Muscle layer of colon (tissue), 2 donors: ENCODE measurements around the gene C2orf80.
"Not testable (repeated sequence)": the region's sequence is repeated elsewhere in the genome, so short reads cannot be mapped to it uniquely, and the experiment has no call there.

Experiments used
- H3K27ac ChIP-seq: one replicate; pipeline ENCODE4 v1.7.0; 2013; ENCODE audit warnings: low read depth, mild to moderate bottlenecking, low read length, moderate library complexity
- H3K27me3 ChIP-seq, 2 donors: one replicate each; pipeline ENCODE4 v1.7.0; 2013; ENCODE audit warnings: low read length in 2 of 2, mild to moderate bottlenecking in 2 of 2; ENCODE audit not compliant: insufficient read depth in 2 of 2, control insufficient read depth in 1 of 2
- H3K36me3 ChIP-seq: one replicate; pipeline ENCODE4 v1.7.0; 2013; ENCODE audit warnings: mild to moderate bottlenecking, low read length; ENCODE audit not compliant: insufficient read depth
- H3K4me1 ChIP-seq: one replicate; pipeline ENCODE4 v1.7.0; 2013; ENCODE audit warnings: mild to moderate bottlenecking, low read length; ENCODE audit not compliant: insufficient read depth
- H3K4me3 ChIP-seq, 2 donors: one replicate each; pipeline ENCODE4 v1.7.0; 2013; ENCODE audit warnings: low read length in 2 of 2, low read depth in 1 of 2, mild to moderate bottlenecking in 1 of 2, moderate library complexity in 1 of 2
- H3K9ac ChIP-seq: one replicate; pipeline ENCODE4 v1.7.0; 2013; ENCODE audit warnings: low read length
- H3K9me3 ChIP-seq: one replicate; pipeline ENCODE4 v1.7.0; 2013; ENCODE audit warnings: mild to moderate bottlenecking, low read length
- donor health status: abdominal sarcoma.
- donor health status: Adenocarcinoma of cecum.

C2orf80 gene

GRCh38 chr2:208189810-208190503 is at the start of gene C2orf80:
Gene C2orf80, minus strand, starts transcription at chr2:208190030. Its CDS starts 3,044 bp downstream, at chr2:208186986.
- H3K4me3 ChIP-seq, result no peak within 1 kb of the TSS
- H3K27me3 ChIP-seq, result no peaks in the 10 kb centered on the region
- H3K4me1 ChIP-seq, result no peaks in the 10 kb centered on the region
- H3K36me3 ChIP-seq, result no peaks in the 10 kb centered on the region
- H3K27ac ChIP-seq, result no peak within 1 kb of the TSS
- H3K9me3 ChIP-seq, result no peaks in the 10 kb centered on the region
- no peak within 1 kb of the TSS for H3K9ac ChIP-seq

- no peak overlapping the region for H3K4me3 ChIP-seq
- H3K36me3 ChIP-seq, result peaks cover 24% of the 10 kb centered on the region
- H3K9ac ChIP-seq, result no peak overlapping the region
- H3K9me3 ChIP-seq, result no peaks in the 10 kb centered on the region
- H3K27ac ChIP-seq, result no peak overlapping the region
- H3K4me1 ChIP-seq, result no peaks in the 10 kb centered on the region
- H3K27me3 ChIP-seq, result no peaks in the 10 kb centered on the region
These were observed 46.0 kb upstream of the C2orf80 start for GRCh38 chr2:208235860-208236259.

GRCh38 chr2:208234786-208235185 is 45.0 kb upstream of the C2orf80 start:
- Histone ChIP-seq H3K9me3 (no peaks in the 10 kb centered on the region), H3K4me3 (no peak overlapping the region), H3K27me3 (no peaks in the 10 kb centered on the region), H3K36me3 (peaks cover 21% of the 10 kb centered on the region), H3K27ac (no peak overlapping the region), H3K9ac (no peak overlapping the region), H3K4me1 (no peaks in the 10 kb centered on the region)

- Histone ChIP-seq H3K9me3 (no peaks in the 10 kb centered on the region), H3K36me3 (no peaks in the 10 kb centered on the region), H3K4me1 (no peaks in the 10 kb centered on the region), H3K27me3 (no peaks in the 10 kb centered on the region), H3K9ac (no peak overlapping the region), H3K4me3 (no peak overlapping the region), H3K27ac (no peak overlapping the region)
These were observed 38.6 kb upstream of the C2orf80 start for GRCh38 chr2:208228476-208228875.

GRCh38 chr2:208227581-208228232 is 37.9 kb upstream of the C2orf80 start:
- Histone ChIP-seq H3K9me3 (no peaks in the 10 kb centered on the region), H3K36me3 (no peaks in the 10 kb centered on the region), H3K27me3 (no peaks in the 10 kb centered on the region), H3K27ac (no peak overlapping the region), H3K4me1 (no peaks in the 10 kb centered on the region), H3K9ac (no peak overlapping the region), H3K4me3 (no peak overlapping the region)

GRCh38 chr2:208224802-208225201 is 35.0 kb upstream of the C2orf80 start:
- Histone ChIP-seq H3K9ac (no peak overlapping the region), H3K4me1 (no peaks in the 10 kb centered on the region), H3K4me3 (no peak overlapping the region)

GRCh38 chr2:208222351-208222750 is 32.5 kb upstream of the C2orf80 start:
- no peaks in the 10 kb centered on the region for H3K4me1 ChIP-seq
- H3K9ac ChIP-seq, result no peak overlapping the region
- no peaks in the 10 kb centered on the region for H3K36me3 ChIP-seq
- H3K27ac ChIP-seq, result no peak overlapping the region
- no peaks in the 10 kb centered on the region for H3K27me3 ChIP-seq
- H3K4me3 ChIP-seq, result no peak overlapping the region
- no peaks in the 10 kb centered on the region for H3K9me3 ChIP-seq

More at GRCh38 chr2:208224802-208225201, 35.0 kb upstream of the C2orf80 start:
- Histone ChIP-seq H3K27me3 (no peaks in the 10 kb centered on the region), H3K27ac (no peak overlapping the region), H3K9me3 (no peaks in the 10 kb centered on the region), H3K36me3 (no peaks in the 10 kb centered on the region)

GRCh38 chr2:208221873-208222272 is 32.0 kb upstream of the C2orf80 start:
- not testable (repeated sequence) for H3K4me3 ChIP-seq, H3K9ac ChIP-seq, H3K27me3 ChIP-seq, H3K4me1 ChIP-seq, H3K27ac ChIP-seq, H3K9me3 ChIP-seq, H3K36me3 ChIP-seq

GRCh38 chr2:208210688-208211451 is 21.0 kb upstream of the C2orf80 start:
- H3K9me3 ChIP-seq, result no peaks in the 10 kb centered on the region
- H3K27ac ChIP-seq, result no peak overlapping the region
- no peak overlapping the region for H3K4me3 ChIP-seq
- H3K27me3 ChIP-seq, result no peaks in the 10 kb centered on the region
- H3K4me1 ChIP-seq, result no peaks in the 10 kb centered on the region
- no peak overlapping the region for H3K9ac ChIP-seq
- no peaks in the 10 kb centered on the region for H3K36me3 ChIP-seq

- Histone ChIP-seq H3K27ac (no peak overlapping the region), H3K36me3 (no peaks in the 10 kb centered on the region), H3K4me3 (no peak overlapping the region), H3K4me1 (no peaks in the 10 kb centered on the region), H3K9me3 (no peaks in the 10 kb centered on the region), H3K27me3 (no peaks in the 10 kb centered on the region), H3K9ac (no peak overlapping the region)
These were observed 18.7 kb upstream of the C2orf80 start for GRCh38 chr2:208208335-208209085.

GRCh38 chr2:208207769-208208168 is 17.9 kb upstream of the C2orf80 start:
- Histone ChIP-seq H3K27ac (no peak overlapping the region), H3K9me3 (no peaks in the 10 kb centered on the region)

More at GRCh38 chr2:208207769-208208168, 17.9 kb upstream of the C2orf80 start:
- H3K4me1 ChIP-seq, result no peaks in the 10 kb centered on the region
- H3K9ac ChIP-seq, result no peak overlapping the region
- H3K4me3 ChIP-seq, result no peak overlapping the region
- H3K36me3 ChIP-seq, result no peaks in the 10 kb centered on the region
- no peaks in the 10 kb centered on the region for H3K27me3 ChIP-seq
